ENCODE data around the gene LRRC10. TPM values are rescaled to one million over a fixed set of nuclear protein-coding genes. Genes with fewer than 3 reads are reported as not detected.

The LRRC10 gene
- total and polyA plus RNA-seq, 10 of the 15 experiments (the other 5 are each of a cell fraction or from before 2014, with no cell fraction given), result not detected

DNA sequence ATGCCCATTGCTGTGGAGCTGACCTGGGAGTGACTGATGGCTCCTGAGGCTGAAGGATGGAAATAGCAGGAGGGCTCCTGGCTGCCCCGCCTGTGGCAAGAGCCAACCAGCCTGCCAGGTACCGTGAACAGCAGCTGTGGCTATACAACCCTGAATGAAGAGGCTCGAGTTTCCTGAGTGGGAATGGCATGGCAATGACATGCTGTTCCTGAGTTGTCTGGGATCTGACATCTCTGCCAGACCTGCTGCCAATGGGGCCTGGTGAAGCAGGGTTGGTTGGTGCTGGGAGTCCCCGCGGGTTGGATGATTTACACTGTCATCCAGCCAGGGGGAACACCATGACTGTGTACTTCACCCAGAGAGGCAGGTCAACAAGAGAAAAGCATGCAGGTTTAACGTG, 31.8 kb upstream of the LRRC10 start:
- intact Hi-C loops (cut with micrococcal nuclease; ENCODE audit: unreplicated experiment), result no loop called here
- 66% methylated on average over 6 of the region's 6 CpGs for WGBS (ENCODE audit: insufficient coverage, insufficient replicate concordance, low lambda C conversion rate, missing lambda C conversion rate)
- H3K9ac ChIP-seq (ENCODE audit: control insufficient read depth, insufficient read depth, low read length), result no peak overlapping the region
- DNase-seq (ENCODE audit: low read depth, low spot score) (no peak), ATAC-seq (no peak; the same call in 2 of the 3 replicates), FAIRE-seq (no peak)
- no peak overlapping the region for H3K4me2 ChIP-seq (ENCODE audit: control insufficient read depth, insufficient read depth)
- H3K27ac ChIP-seq (ENCODE audit: control insufficient read depth, insufficient read depth), result no peak overlapping the region
- in situ Hi-C loops (cut with MboI), result loop anchor here (10.0 kb wide), 1 partner anchor 498 kb away; no protein-coding TSS in a partner anchor
- no peaks in the 10 kb centered on the region for H3K79me2 ChIP-seq (ENCODE audit: control insufficient read depth, insufficient read depth, low read length)
- SMC1A ChIA-PET (ENCODE audit: uncharacterized antibody, unreplicated experiment), result no interaction called here
- RAD21 ChIA-PET (ENCODE audit: unreplicated experiment), result no interaction called here
- H3K36me3 ChIP-seq (ENCODE audit: control insufficient read depth in 2 of 2, insufficient read depth in 2 of 2, low read length in 1 of 2), result no peaks in the 10 kb centered on the region
- POLR2A ChIA-PET, result interaction anchor here (0.5 kb wide), 1 partner anchor 44 kb away, joined by 3 read pairs; no protein-coding TSS in a partner anchor
- no peaks in the 10 kb centered on the region for H3K27me3 ChIP-seq (replicated peaks in 1 of 2; ENCODE audit: control insufficient read depth in 2 of 2, insufficient read depth in 2 of 2, low read length in 1 of 2)
- H2AFZ ChIP-seq (ENCODE audit: control insufficient read depth, low read depth, low read length), result no peak overlapping the region
- BruUV-seq (replicated peaks), result no TSS peak
- TF ChIP-seq CREM (IDR thresholded peaks at IDR 0.05; ENCODE audit: low read depth) (no peak), SRF (IDR thresholded peaks at IDR 0.05; ENCODE audit: low read depth in 2 of 2, low read length in 2 of 2) (no peak), FOS (IDR thresholded peaks at IDR 0.05; ENCODE audit: borderline replicate concordance, extremely low read depth, insufficient read length) (no peak), BHLHE40 (IDR thresholded peaks at IDR 0.05; ENCODE audit: borderline replicate concordance in 1 of 2, low read depth in 2 of 2, low read length in 1 of 2) (no peak), BACH1 (IDR thresholded peaks at IDR 0.05; ENCODE audit: borderline replicate concordance) (no peak)
- CTCF ChIA-PET, result interaction anchor here (6.6 kb wide), 1 partner anchor 285 kb away, joined by 93 read pairs; no protein-coding TSS in a partner anchor
- no peak overlapping the region for H3K4me3 ChIP-seq
- H4K20me1 ChIP-seq (ENCODE audit: control insufficient read depth, insufficient read depth), result no peaks in the 10 kb centered on the region
- H3K9me3 ChIP-seq (replicated peaks; ENCODE audit: control insufficient read depth, insufficient read depth, low read length), result no peaks in the 10 kb centered on the region
- H3K4me1 ChIP-seq (ENCODE audit: control insufficient read depth, insufficient read depth, low read length), result no peaks in the 10 kb centered on the region

DNA sequence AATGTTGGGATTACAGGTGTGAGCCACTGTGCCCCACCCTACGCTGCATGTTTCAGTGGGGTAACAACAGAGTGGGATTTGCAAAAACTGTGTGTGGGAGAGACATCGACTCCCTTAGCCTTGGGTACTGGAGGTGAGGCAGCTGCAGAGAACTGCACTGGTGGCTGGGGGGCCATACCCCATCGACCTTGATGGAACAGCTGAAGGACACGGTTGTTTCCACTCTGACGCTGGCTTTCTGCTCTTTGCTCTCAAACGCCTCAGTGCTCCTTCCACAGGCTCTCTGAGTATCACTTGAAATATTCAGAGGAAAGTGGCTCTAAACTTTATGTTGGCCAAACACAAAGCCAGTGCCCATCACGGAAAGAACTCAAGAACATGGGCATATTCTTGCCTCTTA, 30.8 kb upstream of the LRRC10 start:
- no peak for ATAC-seq

More for the DNA sequence above, 30.8 kb upstream of the LRRC10 start:
- H3K4me2 ChIP-seq (ENCODE audit: control insufficient read depth, insufficient read depth), result no peak overlapping the region
- in situ Hi-C loops (cut with MboI), result loop anchor here (10.0 kb wide), 1 partner anchor 497 kb away; no protein-coding TSS in a partner anchor
- H3K79me2 ChIP-seq (ENCODE audit: control insufficient read depth, insufficient read depth, low read length), result no peaks in the 10 kb centered on the region
- no peak overlapping the region for H3K4me3 ChIP-seq
- no peaks in the 10 kb centered on the region for H3K27me3 ChIP-seq (replicated peaks in 1 of 2; ENCODE audit: control insufficient read depth in 2 of 2, insufficient read depth in 2 of 2, low read length in 1 of 2)
- ChIA-PET RAD21 (ENCODE audit: unreplicated experiment) (interaction anchor here (4.1 kb wide), 1 partner anchor 284 kb away, joined by 44 read pairs; no protein-coding TSS in a partner anchor), SMC1A (ENCODE audit: uncharacterized antibody, unreplicated experiment) (interaction anchor here (2.0 to 2.1 kb wide), 3 partner anchors 11 to 256 kb away, joined by 5 to 8 read pairs (median 8); no protein-coding TSS in a partner anchor), CTCF (interaction anchor here (0.7 to 6.6 kb wide), 10 partner anchors 11 to 486 kb away, joined by 3 to 93 read pairs (median 12); no protein-coding TSS in a partner anchor), POLR2A (no interaction called here)
- no peak overlapping the region for H3K9ac ChIP-seq (ENCODE audit: control insufficient read depth, insufficient read depth, low read length)
- H3K4me1 ChIP-seq (ENCODE audit: control insufficient read depth, insufficient read depth, low read length), result no peaks in the 10 kb centered on the region
- H3K27ac ChIP-seq (ENCODE audit: control insufficient read depth, insufficient read depth), result no peak overlapping the region
- 51% methylated on average over 7 of the region's 7 CpGs for WGBS (ENCODE audit: insufficient coverage, insufficient replicate concordance, low lambda C conversion rate, missing lambda C conversion rate)
- no peaks in the 10 kb centered on the region for H4K20me1 ChIP-seq (ENCODE audit: control insufficient read depth, insufficient read depth)
- no TSS peak for BruUV-seq (replicated peaks)
- no peak for FAIRE-seq
- DNase-seq (ENCODE audit: low read depth, low spot score), result no peak
- no peak overlapping the region for H2AFZ ChIP-seq (ENCODE audit: control insufficient read depth, low read depth, low read length)
- H3K36me3 ChIP-seq (ENCODE audit: control insufficient read depth in 2 of 2, insufficient read depth in 2 of 2, low read length in 1 of 2), result no peaks in the 10 kb centered on the region
- intact Hi-C loops (cut with micrococcal nuclease; ENCODE audit: unreplicated experiment), result no loop called here
- no peak for TF ChIP-seq IKZF1 (conservative IDR thresholded peaks at IDR 0.05)
- TF ChIP-seq EGR1 (IDR thresholded peaks at IDR 0.05; ENCODE audit: borderline replicate concordance in 1 of 2, low read depth in 2 of 2, low read length in 2 of 2), result no peak
- TF ChIP-seq SMAD5 (IDR thresholded peaks at IDR 0.05; ENCODE audit: low read depth), result no peak
- no peak for TF ChIP-seq PAX5 (IDR thresholded peaks at IDR 0.05; ENCODE audit: borderline replicate concordance, low read depth, low read length)
- no peak for TF ChIP-seq SMAD1 (IDR thresholded peaks at IDR 0.05; ENCODE audit: low read depth, partially characterized antibody)
- TF ChIP-seq SPI1 (IDR thresholded peaks at IDR 0.05; ENCODE audit: borderline replicate concordance, insufficient read depth, low read depth, low read length), result no peak
- TF ChIP-seq ZNF274 (IDR thresholded peaks at IDR 0.05; ENCODE audit: insufficient read depth, insufficient read length), result no peak
- TF ChIP-seq ZNF207 (IDR thresholded peaks at IDR 0.05; ENCODE audit: borderline replicate concordance), result no peak
- TF ChIP-seq, protein P1, sequence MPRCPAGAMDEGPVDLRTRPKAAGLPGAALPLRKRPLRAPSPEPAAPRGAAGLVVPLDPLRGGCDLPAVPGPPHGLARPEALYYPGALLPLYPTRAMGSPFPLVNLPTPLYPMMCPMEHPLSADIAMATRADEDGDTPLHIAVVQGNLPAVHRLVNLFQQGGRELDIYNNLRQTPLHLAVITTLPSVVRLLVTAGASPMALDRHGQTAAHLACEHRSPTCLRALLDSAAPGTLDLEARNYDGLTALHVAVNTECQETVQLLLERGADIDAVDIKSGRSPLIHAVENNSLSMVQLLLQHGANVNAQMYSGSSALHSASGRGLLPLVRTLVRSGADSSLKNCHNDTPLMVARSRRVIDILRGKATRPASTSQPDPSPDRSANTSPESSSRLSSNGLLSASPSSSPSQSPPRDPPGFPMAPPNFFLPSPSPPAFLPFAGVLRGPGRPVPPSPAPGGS (IDR thresholded peaks at IDR 0.05; ENCODE audit: borderline replicate concordance, insufficient read depth, low read depth, low read length, poor library complexity, severe bottlenecking), result no peak
- H3K9me3 ChIP-seq (replicated peaks; ENCODE audit: control insufficient read depth, insufficient read depth, low read length), result no peaks in the 10 kb centered on the region

Data from GM12878 (cell line).